ENCODE measurements around the gene KCNMB2.

KCNMB2 gene

DNA sequence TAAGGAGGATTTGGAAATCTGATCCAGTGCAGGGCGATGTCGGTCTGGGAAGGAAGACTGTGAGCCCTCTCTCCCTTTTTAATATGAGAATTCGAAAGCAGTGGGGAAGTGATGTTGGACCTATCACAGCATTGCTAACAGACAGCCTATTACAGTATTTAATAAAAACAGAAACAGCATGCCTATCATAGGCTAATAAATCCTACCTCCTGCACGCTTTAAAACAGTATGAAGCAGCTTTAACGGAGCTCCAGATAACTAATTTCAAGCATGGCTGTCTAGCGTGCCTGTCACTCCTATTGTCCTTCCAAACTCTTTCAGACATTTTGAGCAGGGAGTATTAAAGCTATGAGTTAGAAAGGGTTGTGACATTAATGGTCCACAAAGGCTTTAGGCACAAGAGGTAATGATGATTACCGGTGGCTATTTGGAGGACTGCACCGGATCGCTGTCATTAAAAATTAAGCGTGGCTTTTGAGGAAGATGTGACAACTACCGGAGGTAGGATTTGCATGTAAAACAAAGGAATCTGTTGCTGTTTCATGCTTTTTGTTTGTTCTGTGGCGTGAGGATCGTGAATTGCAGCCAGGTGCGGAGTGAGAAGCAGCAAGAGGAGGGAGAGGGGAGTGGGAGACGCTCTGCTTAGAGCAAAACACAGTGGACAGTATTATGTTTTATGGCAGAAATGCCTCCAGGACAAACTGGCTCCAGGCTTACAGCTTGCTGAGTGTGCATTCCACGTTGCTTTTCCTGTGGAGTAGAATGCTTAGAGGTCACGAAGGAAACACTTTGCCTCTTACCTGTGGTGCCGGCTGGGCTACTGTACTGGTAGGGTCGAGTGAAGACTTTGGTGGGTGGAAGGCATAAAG, at the start of gene KCNMB2:
TSS of gene KCNMB2 (plus strand) at position 226 of the 869 bp plus-strand sequence.
- DNase-seq (ENCODE audit: low read depth) = no peak
- H3K4me3 ChIP-seq (ENCODE audit: low read depth, low read length) = peak within 1 kb of the TSS; percentile 70

GRCh38 chr3:178486903-178487302, 49.3 kb upstream of the KCNMB2 start:
- TF ChIP-seq CTCF (IDR thresholded peaks at IDR 0.05; ENCODE audit: low read depth, low read length, missing control alignments) = no peak
- no peak overlapping the region for H3K4me3 ChIP-seq (ENCODE audit: low read depth, low read length)
- DNase-seq (ENCODE audit: low read depth) = no peak

More for the DNA sequence above, at the start of gene KCNMB2:
- TF ChIP-seq CTCF (IDR thresholded peaks at IDR 0.05; ENCODE audit: low read depth, low read length, missing control alignments) = no peak

DNA sequence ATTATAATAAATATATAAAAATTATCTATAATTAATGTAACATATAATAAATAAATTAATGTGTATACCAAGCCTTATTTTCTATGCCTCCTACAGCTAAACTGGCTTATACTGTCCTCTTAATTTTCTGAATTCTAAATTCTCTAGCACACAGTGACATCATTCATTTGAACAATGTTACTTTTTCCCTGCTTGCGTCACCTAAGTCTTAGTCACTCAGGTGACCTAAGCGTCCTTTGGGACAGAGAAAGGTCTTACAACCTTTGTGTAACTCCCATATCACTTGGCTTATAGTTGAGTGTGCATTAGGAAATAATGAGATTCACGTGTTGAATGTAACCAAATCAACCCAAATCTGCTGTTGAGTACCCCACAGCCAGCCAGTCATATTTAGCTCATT, 48.5 kb upstream of the KCNMB2 start:
- H3K4me3 ChIP-seq (ENCODE audit: low read depth, low read length) = no peak overlapping the region
- TF ChIP-seq CTCF (IDR thresholded peaks at IDR 0.05; ENCODE audit: low read depth, low read length, missing control alignments) = no peak
- no peak for DNase-seq (ENCODE audit: low read depth)

- TF ChIP-seq CTCF (IDR thresholded peaks at IDR 0.05; ENCODE audit: low read depth, low read length, missing control alignments) = no peak
- H3K4me3 ChIP-seq (ENCODE audit: low read depth, low read length) = no peak overlapping the region
- no peak for DNase-seq (ENCODE audit: low read depth)
Observed at GRCh38 chr3:178491751-178492150, 44.5 kb upstream of the KCNMB2 start.

GRCh38 chr3:178492491-178492890, 43.7 kb upstream of the KCNMB2 start:
- no peak for TF ChIP-seq CTCF (IDR thresholded peaks at IDR 0.05; ENCODE audit: low read depth, low read length, missing control alignments)
- no peak overlapping the region for H3K4me3 ChIP-seq (ENCODE audit: low read depth, low read length)
- no peak for DNase-seq (ENCODE audit: low read depth)

- no peak for DNase-seq (ENCODE audit: low read depth)
- no peak overlapping the region for H3K4me3 ChIP-seq (ENCODE audit: low read depth, low read length)
- no peak for TF ChIP-seq CTCF (IDR thresholded peaks at IDR 0.05; ENCODE audit: low read depth, low read length, missing control alignments)
Observed at GRCh38 chr3:178494386-178494785, 41.9 kb upstream of the KCNMB2 start.

DNA sequence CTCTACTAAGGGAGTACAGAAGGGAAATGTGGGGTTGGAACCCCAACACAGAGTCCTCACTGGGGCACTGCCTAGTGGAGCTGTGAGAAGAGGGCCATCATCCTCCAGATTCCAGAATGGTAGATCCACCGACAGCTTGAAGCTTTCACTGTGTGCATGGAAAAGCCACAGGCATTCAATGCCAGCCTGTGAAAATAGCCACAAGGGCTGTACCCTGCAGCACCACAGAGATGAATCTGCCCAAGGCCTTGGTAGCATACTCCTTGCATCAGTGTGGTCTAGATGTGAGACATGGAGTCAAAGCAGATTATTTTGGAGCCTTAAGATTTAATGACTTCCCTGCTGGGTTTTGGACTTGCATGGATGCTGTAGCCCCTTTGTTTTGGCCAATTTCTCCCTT, 39.3 kb upstream of the KCNMB2 start:
- DNase-seq (ENCODE audit: low read depth) = no peak
- H3K4me3 ChIP-seq (ENCODE audit: low read depth, low read length) = no peak overlapping the region
- no peak for TF ChIP-seq CTCF (IDR thresholded peaks at IDR 0.05; ENCODE audit: low read depth, low read length, missing control alignments)
